ENCODE measurements around the gene SF3A1. TPM values are rescaled to one million over a fixed set of nuclear protein-coding genes. Genes with fewer than 3 reads are reported as not detected.

SF3A1 gene
- total RNA-seq, 1 donor from 2014 or later, result 139 TPM

DNA sequence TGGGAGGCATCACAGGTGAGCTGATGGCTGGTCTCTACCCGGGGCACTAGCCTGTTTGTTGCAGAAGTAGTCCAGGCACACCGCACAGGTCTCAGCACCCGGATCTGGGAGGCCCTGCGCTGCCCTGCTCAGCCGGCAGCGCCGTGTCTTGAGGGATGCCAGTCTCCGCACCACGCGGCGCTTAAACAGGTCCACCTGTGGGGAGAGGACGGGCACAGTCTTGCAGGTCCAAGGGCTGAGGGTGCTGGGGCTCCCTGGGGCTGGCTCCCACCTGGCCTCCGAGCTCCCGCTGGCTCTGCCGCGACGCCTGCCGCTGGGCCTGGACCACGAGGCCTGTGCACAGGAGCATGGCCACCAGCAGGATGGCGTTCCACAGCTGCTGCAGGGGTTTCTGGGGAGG lies 23.3 kb upstream of the SF3A1 start:
- no peak overlapping the region for H3K4me3 Mint-ChIP-seq (ENCODE audit: unreplicated experiment)
- H3K4me1 Mint-ChIP-seq (ENCODE audit: low read depth, unreplicated experiment), result no peaks in the 10 kb centered on the region
- no peak overlapping the region for H2AFZ ChIP-seq (ENCODE audit: low read depth, low read length)
- H3K9ac ChIP-seq (ENCODE audit: low read length), result no peak overlapping the region
- FAIRE-seq (no peak), DNase-seq (ENCODE audit: low read depth) (no peak)
- H3K4me1 ChIP-seq (ENCODE audit: insufficient read depth, low read length), result no peaks in the 10 kb centered on the region
- H3K36me3 Mint-ChIP-seq (ENCODE audit: low read depth, unreplicated experiment), result peaks cover 22% of the 10 kb centered on the region
- peaks cover 23% of the 10 kb centered on the region for H4K20me1 ChIP-seq (ENCODE audit: insufficient read depth, low read length)
- peaks cover 7% of the 10 kb centered on the region for H3K36me3 ChIP-seq (ENCODE audit: insufficient read depth, low read length)
- no peak overlapping the region for H3K27ac Mint-ChIP-seq (ENCODE audit: unreplicated experiment)
- no peaks in the 10 kb centered on the region for H3K27me3 Mint-ChIP-seq (ENCODE audit: low read depth, unreplicated experiment)
- no peak overlapping the region for H3K27ac ChIP-seq (ENCODE audit: low read depth, low read length)
- H3K9me3 ChIP-seq (ENCODE audit: insufficient read depth, low read depth, low read length), result no peaks in the 10 kb centered on the region
- no peak overlapping the region for H3K4me2 ChIP-seq (ENCODE audit: low read length)
- TF ChIP-seq, protein P1, sequence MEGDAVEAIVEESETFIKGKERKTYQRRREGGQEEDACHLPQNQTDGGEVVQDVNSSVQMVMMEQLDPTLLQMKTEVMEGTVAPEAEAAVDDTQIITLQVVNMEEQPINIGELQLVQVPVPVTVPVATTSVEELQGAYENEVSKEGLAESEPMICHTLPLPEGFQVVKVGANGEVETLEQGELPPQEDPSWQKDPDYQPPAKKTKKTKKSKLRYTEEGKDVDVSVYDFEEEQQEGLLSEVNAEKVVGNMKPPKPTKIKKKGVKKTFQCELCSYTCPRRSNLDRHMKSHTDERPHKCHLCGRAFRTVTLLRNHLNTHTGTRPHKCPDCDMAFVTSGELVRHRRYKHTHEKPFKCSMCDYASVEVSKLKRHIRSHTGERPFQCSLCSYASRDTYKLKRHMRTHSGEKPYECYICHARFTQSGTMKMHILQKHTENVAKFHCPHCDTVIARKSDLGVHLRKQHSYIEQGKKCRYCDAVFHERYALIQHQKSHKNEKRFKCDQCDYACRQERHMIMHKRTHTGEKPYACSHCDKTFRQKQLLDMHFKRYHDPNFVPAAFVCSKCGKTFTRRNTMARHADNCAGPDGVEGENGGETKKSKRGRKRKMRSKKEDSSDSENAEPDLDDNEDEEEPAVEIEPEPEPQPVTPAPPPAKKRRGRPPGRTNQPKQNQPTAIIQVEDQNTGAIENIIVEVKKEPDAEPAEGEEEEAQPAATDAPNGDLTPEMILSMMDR (IDR thresholded peaks at IDR 0.05; ENCODE audit: insufficient read depth, low read depth, low read length), result no peak
- no peak for TF ChIP-seq EZH2 (IDR thresholded peaks at IDR 0.05; ENCODE audit: insufficient read depth, low read length)
- H3K9me3 Mint-ChIP-seq (ENCODE audit: unreplicated experiment), result no peaks in the 10 kb centered on the region
- no peaks in the 10 kb centered on the region for H3K27me3 ChIP-seq (ENCODE audit: insufficient read depth, low read length)
- no peaks in the 10 kb centered on the region for H3K79me2 ChIP-seq (ENCODE audit: insufficient read depth, low read length)
- no peak overlapping the region for H3K4me3 ChIP-seq (ENCODE audit: insufficient read depth, low read depth, low read length)

DNA sequence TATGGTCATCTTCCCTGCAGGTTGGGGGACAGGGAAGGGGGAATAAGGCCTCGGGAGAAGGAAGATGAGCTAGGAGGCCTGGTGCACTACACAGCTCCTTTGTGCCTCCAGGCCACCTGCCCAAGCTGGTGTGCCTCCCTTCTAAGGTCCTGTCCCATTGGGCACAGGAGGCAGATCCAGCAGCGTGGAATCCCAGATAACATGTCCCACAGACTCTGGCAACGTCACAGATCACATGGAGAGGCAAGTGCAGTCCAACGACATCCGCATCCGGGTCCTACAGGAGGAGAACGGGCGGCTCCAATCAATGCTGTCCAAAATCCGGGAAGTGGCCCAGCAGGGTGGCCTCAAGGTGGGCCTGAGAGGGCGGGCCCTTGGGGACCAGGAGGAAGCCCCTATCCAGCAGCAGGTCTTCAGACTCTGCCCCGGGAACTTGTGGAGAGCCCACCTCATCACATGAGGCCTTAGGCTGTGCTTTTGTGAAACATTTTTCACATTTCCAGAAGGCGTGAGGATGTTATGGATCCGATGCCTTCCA lies 18.7 kb upstream of the SF3A1 start:
- Histone ChIP-seq H3K9me3 (ENCODE audit: insufficient read depth, low read depth, low read length) (no peaks in the 10 kb centered on the region), H3K9ac (ENCODE audit: low read length) (no peak overlapping the region), H3K36me3 (ENCODE audit: insufficient read depth, low read length) (peaks cover 4% of the 10 kb centered on the region), H3K27ac (ENCODE audit: low read depth, low read length) (no peak overlapping the region), H3K4me3 (ENCODE audit: insufficient read depth, low read depth, low read length) (no peak overlapping the region), H4K20me1 (ENCODE audit: insufficient read depth, low read length) (peaks cover 15% of the 10 kb centered on the region), H3K27me3 (ENCODE audit: insufficient read depth, low read length) (no peaks in the 10 kb centered on the region), H3K4me2 (ENCODE audit: low read length) (no peak overlapping the region), H3K4me1 (ENCODE audit: insufficient read depth, low read length) (no peaks in the 10 kb centered on the region), H2AFZ (ENCODE audit: low read depth, low read length) (no peak overlapping the region), H3K79me2 (ENCODE audit: insufficient read depth, low read length) (no peaks in the 10 kb centered on the region)
- H3K9me3 Mint-ChIP-seq (ENCODE audit: unreplicated experiment), result no peaks in the 10 kb centered on the region
- H3K4me3 Mint-ChIP-seq (ENCODE audit: unreplicated experiment), result no peak overlapping the region
- no peaks in the 10 kb centered on the region for H3K27me3 Mint-ChIP-seq (ENCODE audit: low read depth, unreplicated experiment)
- no peak for DNase-seq (ENCODE audit: low read depth)
- no peak overlapping the region for H3K27ac Mint-ChIP-seq (ENCODE audit: unreplicated experiment)
- peaks cover 12% of the 10 kb centered on the region for H3K36me3 Mint-ChIP-seq (ENCODE audit: low read depth, unreplicated experiment)
- H3K4me1 Mint-ChIP-seq (ENCODE audit: low read depth, unreplicated experiment), result no peaks in the 10 kb centered on the region
- FAIRE-seq, result no peak
- no peak for TF ChIP-seq EZH2 (IDR thresholded peaks at IDR 0.05; ENCODE audit: insufficient read depth, low read length)
- TF ChIP-seq, protein P1 (IDR thresholded peaks at IDR 0.05; ENCODE audit: insufficient read depth, low read depth, low read length), result no peak

Data from astrocyte (in vitro differentiated cells and primary cell).